ENCODE measurements around the gene CNTNAP5.

The CNTNAP5 gene

GRCh38 chr2:124316133-124316532 lies 291.0 kb downstream of the CNTNAP5 start:
- Histone ChIP-seq H4K8ac (ENCODE audit: low read length) (no peak overlapping the region), H3K79me1 (replicated peaks; ENCODE audit: low read length, poor library complexity, severe bottlenecking) (no peaks in the 10 kb centered on the region), H3K4me2 (ENCODE audit: low read length, poor library complexity, severe bottlenecking) (no peak overlapping the region), H3K23ac (ENCODE audit: low read length in 2 of 2) (no peak overlapping the region), H3K36me3 (ENCODE audit: control insufficient read depth in 1 of 2, insufficient read depth in 2 of 2, low read depth in 1 of 2, low read length in 2 of 2) (no peaks in the 10 kb centered on the region), H2AFZ (ENCODE audit: low read depth, low read length) (no peak overlapping the region), H2BK120ac (ENCODE audit: low read depth, low read length) (no peak overlapping the region), H4K91ac (ENCODE audit: low read length) (no peak overlapping the region), H3K4ac (ENCODE audit: low read depth in 1 of 2, low read length in 2 of 2) (no peak overlapping the region), H3K4me1 (ENCODE audit: control insufficient read depth, insufficient read depth, low read depth, low read length) (no peaks in the 10 kb centered on the region), H3K14ac (ENCODE audit: low read length in 2 of 2) (no peak overlapping the region), H3K9me3 (ENCODE audit: control insufficient read depth, low read length) (no peaks in the 10 kb centered on the region), H2BK5ac (ENCODE audit: low read depth, low read length, poor library complexity, severe bottlenecking) (no peak overlapping the region), H2AK5ac (ENCODE audit: low read length, severe bottlenecking) (no peak overlapping the region), H3K9ac (ENCODE audit: low read length) (no peak overlapping the region), H2BK12ac (ENCODE audit: low read length in 2 of 2) (no peak overlapping the region), H3K18ac (ENCODE audit: low read depth in 1 of 2, low read length in 2 of 2) (no peak overlapping the region), H3K27me3 (ENCODE audit: control insufficient read depth in 1 of 2, insufficient read depth in 1 of 2, low read length in 2 of 2) (no peaks in the 10 kb centered on the region), H2BK15ac (ENCODE audit: low read depth, poor library complexity, severe bottlenecking) (no peak overlapping the region), H3K4me3 (ENCODE audit: insufficient read depth in 1 of 2, low read depth in 1 of 2, low read length in 2 of 2) (no peak overlapping the region), H3K27ac (ENCODE audit: low read length, poor library complexity, severe bottlenecking) (no peak overlapping the region)
- 63% methylated on average over 1 of the region's 3 CpGs for WGBS
- DNase-seq, result no peak

- H3K36me3 ChIP-seq (ENCODE audit: control insufficient read depth in 1 of 2, insufficient read depth in 2 of 2, low read depth in 1 of 2, low read length in 2 of 2), result no peaks in the 10 kb centered on the region
- H2BK15ac ChIP-seq (ENCODE audit: low read depth, poor library complexity, severe bottlenecking), result no peak overlapping the region
- no peak overlapping the region for H4K8ac ChIP-seq (ENCODE audit: low read length)
- H3K9ac ChIP-seq (ENCODE audit: low read length), result no peak overlapping the region
- H3K27ac ChIP-seq (ENCODE audit: low read length, poor library complexity, severe bottlenecking), result no peak overlapping the region
- no peaks in the 10 kb centered on the region for H3K9me3 ChIP-seq (ENCODE audit: control insufficient read depth, low read length)
- H3K4me3 ChIP-seq (ENCODE audit: insufficient read depth in 1 of 2, low read depth in 1 of 2, low read length in 2 of 2), result no peak overlapping the region
- no peak overlapping the region for H2AFZ ChIP-seq (ENCODE audit: low read depth, low read length)
- H3K14ac ChIP-seq (ENCODE audit: low read length in 2 of 2), result no peak overlapping the region
- H3K79me1 ChIP-seq (replicated peaks; ENCODE audit: low read length, poor library complexity, severe bottlenecking), result no peaks in the 10 kb centered on the region
- H2BK120ac ChIP-seq (ENCODE audit: low read depth, low read length), result no peak overlapping the region
- H4K91ac ChIP-seq (ENCODE audit: low read length), result no peak overlapping the region
- H2BK5ac ChIP-seq (ENCODE audit: low read depth, low read length, poor library complexity, severe bottlenecking), result no peak overlapping the region
- no peak overlapping the region for H2AK5ac ChIP-seq (ENCODE audit: low read length, severe bottlenecking)
- no peaks in the 10 kb centered on the region for H3K4me1 ChIP-seq (ENCODE audit: control insufficient read depth, insufficient read depth, low read depth, low read length)
- no peak for DNase-seq
- H3K4me2 ChIP-seq (ENCODE audit: low read length, poor library complexity, severe bottlenecking), result no peak overlapping the region
- H2BK12ac ChIP-seq (ENCODE audit: low read length in 2 of 2), result no peak overlapping the region
- WGBS, result 88% methylated on average over 5 of the region's 5 CpGs
- no peak overlapping the region for H3K4ac ChIP-seq (ENCODE audit: low read depth in 1 of 2, low read length in 2 of 2)
- H3K27me3 ChIP-seq (ENCODE audit: control insufficient read depth in 1 of 2, insufficient read depth in 1 of 2, low read length in 2 of 2), result no peaks in the 10 kb centered on the region
- H3K18ac ChIP-seq (ENCODE audit: low read depth in 1 of 2, low read length in 2 of 2), result no peak overlapping the region
- no peak overlapping the region for H3K23ac ChIP-seq (ENCODE audit: low read length in 2 of 2)
Observed at GRCh38 chr2:124316881-124317605, 292.0 kb downstream of the CNTNAP5 start.

- H3K23ac ChIP-seq (ENCODE audit: low read length in 2 of 2), result no peak overlapping the region
- H3K9ac ChIP-seq (ENCODE audit: low read length), result no peak overlapping the region
- no peak overlapping the region for H3K4me2 ChIP-seq (ENCODE audit: low read length, poor library complexity, severe bottlenecking)
- H3K27ac ChIP-seq (ENCODE audit: low read length, poor library complexity, severe bottlenecking), result no peak overlapping the region
- no peak overlapping the region for H2BK15ac ChIP-seq (ENCODE audit: low read depth, poor library complexity, severe bottlenecking)
- H3K27me3 ChIP-seq (ENCODE audit: control insufficient read depth in 1 of 2, insufficient read depth in 1 of 2, low read length in 2 of 2), result no peaks in the 10 kb centered on the region
- no peak overlapping the region for H2BK12ac ChIP-seq (ENCODE audit: low read length in 2 of 2)
- no peak overlapping the region for H3K14ac ChIP-seq (ENCODE audit: low read length in 2 of 2)
- H2BK5ac ChIP-seq (ENCODE audit: low read depth, low read length, poor library complexity, severe bottlenecking), result no peak overlapping the region
- H3K9me3 ChIP-seq (ENCODE audit: control insufficient read depth, low read length), result no peaks in the 10 kb centered on the region
- H4K91ac ChIP-seq (ENCODE audit: low read length), result no peak overlapping the region
- no peak overlapping the region for H2AK5ac ChIP-seq (ENCODE audit: low read length, severe bottlenecking)
- H3K79me1 ChIP-seq (replicated peaks; ENCODE audit: low read length, poor library complexity, severe bottlenecking), result no peaks in the 10 kb centered on the region
- H3K36me3 ChIP-seq (ENCODE audit: control insufficient read depth in 1 of 2, insufficient read depth in 2 of 2, low read depth in 1 of 2, low read length in 2 of 2), result no peaks in the 10 kb centered on the region
- H2BK120ac ChIP-seq (ENCODE audit: low read depth, low read length), result no peak overlapping the region
- no peak overlapping the region for H3K4ac ChIP-seq (ENCODE audit: low read depth in 1 of 2, low read length in 2 of 2)
- no peak overlapping the region for H4K8ac ChIP-seq (ENCODE audit: low read length)
- H3K18ac ChIP-seq (ENCODE audit: low read depth in 1 of 2, low read length in 2 of 2), result no peak overlapping the region
- no peaks in the 10 kb centered on the region for H3K4me1 ChIP-seq (ENCODE audit: control insufficient read depth, insufficient read depth, low read depth, low read length)
- DNase-seq, result no peak
- WGBS, result no CpG with 5 or more reads among the region's 1 CpG
- H2AFZ ChIP-seq (ENCODE audit: low read depth, low read length), result no peak overlapping the region
- no peak overlapping the region for H3K4me3 ChIP-seq (ENCODE audit: insufficient read depth in 1 of 2, low read depth in 1 of 2, low read length in 2 of 2)
Observed at GRCh38 chr2:124317628-124318027, 292.5 kb downstream of the CNTNAP5 start.

- Histone ChIP-seq H3K9me3 (ENCODE audit: control insufficient read depth, low read length) (no peaks in the 10 kb centered on the region), H3K79me1 (replicated peaks; ENCODE audit: low read length, poor library complexity, severe bottlenecking) (no peaks in the 10 kb centered on the region), H2BK12ac (ENCODE audit: low read length in 2 of 2) (no peak overlapping the region), H3K18ac (ENCODE audit: low read depth in 1 of 2, low read length in 2 of 2) (no peak overlapping the region), H2BK5ac (ENCODE audit: low read depth, low read length, poor library complexity, severe bottlenecking) (no peak overlapping the region), H3K4ac (ENCODE audit: low read depth in 1 of 2, low read length in 2 of 2) (no peak overlapping the region), H3K27ac (ENCODE audit: low read length, poor library complexity, severe bottlenecking) (no peak overlapping the region), H2AK5ac (ENCODE audit: low read length, severe bottlenecking) (no peak overlapping the region), H3K4me2 (ENCODE audit: low read length, poor library complexity, severe bottlenecking) (no peak overlapping the region), H3K36me3 (ENCODE audit: control insufficient read depth in 1 of 2, insufficient read depth in 2 of 2, low read depth in 1 of 2, low read length in 2 of 2) (no peaks in the 10 kb centered on the region), H4K8ac (ENCODE audit: low read length) (no peak overlapping the region), H3K23ac (ENCODE audit: low read length in 2 of 2) (no peak overlapping the region), H2BK15ac (ENCODE audit: low read depth, poor library complexity, severe bottlenecking) (no peak overlapping the region), H3K9ac (ENCODE audit: low read length) (no peak overlapping the region), H2AFZ (ENCODE audit: low read depth, low read length) (no peak overlapping the region), H4K91ac (ENCODE audit: low read length) (no peak overlapping the region), H3K4me3 (ENCODE audit: insufficient read depth in 1 of 2, low read depth in 1 of 2, low read length in 2 of 2) (no peak overlapping the region), H3K14ac (ENCODE audit: low read length in 2 of 2) (no peak overlapping the region), H3K4me1 (ENCODE audit: control insufficient read depth, insufficient read depth, low read depth, low read length) (no peaks in the 10 kb centered on the region), H3K27me3 (ENCODE audit: control insufficient read depth in 1 of 2, insufficient read depth in 1 of 2, low read length in 2 of 2) (no peaks in the 10 kb centered on the region), H2BK120ac (ENCODE audit: low read depth, low read length) (no peak overlapping the region)
- no peak for DNase-seq
- 51% methylated on average over 2 of the region's 2 CpGs for WGBS
Observed at GRCh38 chr2:124318913-124319312, 293.8 kb downstream of the CNTNAP5 start.
